ENCODE data around the gene SACM1L. TPM values are rescaled to one million over a fixed set of nuclear protein-coding genes. Genes with fewer than 3 reads are reported as not detected.

SACM1L gene
- total and polyA plus RNA-seq, 2 experiments from 2014 or later: 28.1 to 61.6 TPM

DNA sequence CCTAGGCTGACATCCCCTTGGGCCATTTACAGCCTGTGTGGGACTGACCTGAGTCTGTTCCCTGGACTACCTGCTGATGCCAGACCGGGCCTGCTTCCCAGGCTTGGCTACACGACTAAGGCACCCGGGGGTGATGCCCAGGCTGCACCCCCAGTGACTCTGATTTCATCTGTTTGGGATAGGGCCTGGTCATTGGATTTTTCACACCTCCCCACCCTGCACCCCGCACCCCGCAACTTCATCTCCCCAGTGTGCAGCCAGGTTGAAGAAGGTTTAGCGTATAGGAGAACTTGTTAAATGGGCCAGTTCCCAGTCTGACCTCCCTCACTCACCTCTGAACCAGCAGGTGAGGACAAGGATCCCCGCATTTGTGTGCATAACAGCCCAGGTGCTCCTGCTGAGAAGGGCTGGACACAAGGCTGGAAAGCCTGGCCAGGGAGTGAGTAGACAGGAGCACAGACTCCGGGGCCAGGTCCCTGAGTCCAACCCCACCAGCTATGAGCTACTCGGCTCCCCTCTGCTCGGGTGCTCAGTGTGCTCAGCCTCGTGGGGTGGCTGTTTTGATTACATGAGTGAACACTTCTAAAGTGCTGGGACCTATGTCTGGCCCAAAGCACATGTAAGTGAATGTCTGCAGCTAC is 88.7 kb downstream of the SACM1L start:
- WGBS (ENCODE audit: low lambda C conversion rate, missing lambda C conversion rate): 88% methylated on average over 11 of the region's 11 CpGs
- Histone ChIP-seq H3K4me1 (ENCODE audit: insufficient read depth) (peaks cover 19% of the 10 kb centered on the region), H2AFZ (no peak overlapping the region), H4K20me1 (ENCODE audit: insufficient read depth, poor library complexity, severe bottlenecking) (no peaks in the 10 kb centered on the region), H3K9me3 (ENCODE audit: low read depth) (no peaks in the 10 kb centered on the region), H3K36me3 (replicated peaks; ENCODE audit: insufficient read depth, low read depth) (no peaks in the 10 kb centered on the region), H3K9me2 (replicated peaks; ENCODE audit: insufficient read depth) (no peaks in the 10 kb centered on the region), H3K27ac (no peak overlapping the region), H3K79me2 (no peaks in the 10 kb centered on the region), H3K27me3 (no peaks in the 10 kb centered on the region), H3K4me2 (no peak overlapping the region), H3K4me3 (no peak overlapping the region)
- no peak for DNase-seq (ENCODE audit: low spot score)
- TF ChIP-seq, protein P1, sequence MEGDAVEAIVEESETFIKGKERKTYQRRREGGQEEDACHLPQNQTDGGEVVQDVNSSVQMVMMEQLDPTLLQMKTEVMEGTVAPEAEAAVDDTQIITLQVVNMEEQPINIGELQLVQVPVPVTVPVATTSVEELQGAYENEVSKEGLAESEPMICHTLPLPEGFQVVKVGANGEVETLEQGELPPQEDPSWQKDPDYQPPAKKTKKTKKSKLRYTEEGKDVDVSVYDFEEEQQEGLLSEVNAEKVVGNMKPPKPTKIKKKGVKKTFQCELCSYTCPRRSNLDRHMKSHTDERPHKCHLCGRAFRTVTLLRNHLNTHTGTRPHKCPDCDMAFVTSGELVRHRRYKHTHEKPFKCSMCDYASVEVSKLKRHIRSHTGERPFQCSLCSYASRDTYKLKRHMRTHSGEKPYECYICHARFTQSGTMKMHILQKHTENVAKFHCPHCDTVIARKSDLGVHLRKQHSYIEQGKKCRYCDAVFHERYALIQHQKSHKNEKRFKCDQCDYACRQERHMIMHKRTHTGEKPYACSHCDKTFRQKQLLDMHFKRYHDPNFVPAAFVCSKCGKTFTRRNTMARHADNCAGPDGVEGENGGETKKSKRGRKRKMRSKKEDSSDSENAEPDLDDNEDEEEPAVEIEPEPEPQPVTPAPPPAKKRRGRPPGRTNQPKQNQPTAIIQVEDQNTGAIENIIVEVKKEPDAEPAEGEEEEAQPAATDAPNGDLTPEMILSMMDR (IDR thresholded peaks at IDR 0.05; ENCODE audit: poor library complexity): no peak
- TF ChIP-seq EZH2phosphoT487 (IDR thresholded peaks at IDR 0.05; ENCODE audit: low read depth, severe bottlenecking, unreplicated experiment) (no peak), EZH2 (IDR thresholded peaks at IDR 0.05; ENCODE audit: borderline replicate concordance) (no peak)

DNA sequence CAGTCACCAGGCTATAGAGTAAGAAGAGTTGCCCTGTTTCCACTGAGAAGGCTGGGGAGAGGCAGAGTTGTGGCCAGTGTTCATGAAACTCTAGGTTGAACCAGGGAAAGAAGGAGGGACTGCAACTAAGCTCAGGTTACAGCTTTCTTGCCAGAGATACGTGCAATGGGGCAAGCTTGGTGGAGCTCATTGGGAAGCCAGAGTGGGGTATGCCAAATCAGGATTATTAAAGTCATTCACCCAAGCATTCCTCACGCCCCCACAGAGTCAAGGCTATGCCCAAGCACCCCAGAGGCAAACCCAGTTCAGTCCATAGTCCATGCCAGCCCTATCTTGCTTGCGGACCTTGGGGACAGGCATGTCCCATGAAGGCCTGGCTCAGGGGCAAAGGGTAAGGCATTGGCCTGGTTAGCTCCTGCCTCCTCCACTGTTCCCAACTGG is 89.6 kb downstream of the SACM1L start:
- WGBS (ENCODE audit: low lambda C conversion rate, missing lambda C conversion rate): 77% methylated on average over 3 of the region's 3 CpGs

DNA sequence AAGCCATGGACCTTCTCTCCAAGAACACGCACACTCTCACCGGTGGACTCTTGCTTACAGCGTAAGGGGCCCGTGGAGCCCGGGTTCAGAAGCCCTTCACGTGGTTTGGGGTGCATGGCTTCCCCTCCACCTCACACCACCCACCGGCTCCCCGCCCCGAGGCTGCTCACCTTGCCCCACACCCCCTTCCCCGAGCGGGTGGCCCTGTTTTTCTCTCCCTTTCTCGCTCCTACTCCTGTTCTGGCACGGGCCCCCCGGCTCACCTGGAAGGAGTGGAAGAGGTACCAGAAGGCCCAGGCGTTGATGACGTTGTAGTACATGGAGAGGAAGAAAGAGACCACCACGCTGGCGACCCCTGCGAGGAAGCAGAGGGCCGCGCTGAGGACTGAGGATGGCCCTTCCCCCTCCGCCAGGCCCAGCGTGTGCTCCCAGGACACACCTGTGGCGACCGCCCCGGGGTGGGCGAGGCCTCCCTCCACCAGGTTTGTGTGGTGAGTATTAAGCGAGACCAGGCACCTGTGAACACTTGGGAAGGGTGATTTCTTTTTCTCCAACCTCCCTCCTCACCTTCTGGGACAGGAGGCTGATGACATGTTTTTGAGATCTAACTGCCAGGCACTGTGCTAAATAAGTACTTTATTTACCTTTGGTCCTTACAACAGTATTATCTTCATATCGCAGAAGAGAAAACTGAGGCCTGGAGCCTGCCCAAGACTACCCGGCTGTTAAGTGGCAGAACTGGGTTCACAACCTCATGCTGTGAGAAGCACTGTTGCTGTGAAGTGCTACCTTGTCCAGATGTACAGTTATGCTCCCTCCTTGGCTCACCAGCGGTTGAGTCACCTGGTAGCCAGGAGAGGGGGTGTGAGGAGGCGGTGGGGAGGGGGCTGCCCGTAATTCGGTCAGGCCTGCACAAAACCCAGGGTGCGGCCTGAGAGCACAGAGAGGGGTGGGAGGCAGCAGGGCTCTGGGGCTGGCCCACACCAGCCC is 90.8 kb downstream of the SACM1L start:
- H3K27ac ChIP-seq: no peak overlapping the region
- H3K36me3 ChIP-seq (replicated peaks; ENCODE audit: insufficient read depth, low read depth): no peaks in the 10 kb centered on the region
- DNase-seq (ENCODE audit: low spot score): no peak
- no peaks in the 10 kb centered on the region for H4K20me1 ChIP-seq (ENCODE audit: insufficient read depth, poor library complexity, severe bottlenecking)
- TF ChIP-seq, protein P1 (IDR thresholded peaks at IDR 0.05; ENCODE audit: poor library complexity): no peak
- no peak for TF ChIP-seq EZH2 (IDR thresholded peaks at IDR 0.05; ENCODE audit: borderline replicate concordance)
- no peak for TF ChIP-seq EZH2phosphoT487 (IDR thresholded peaks at IDR 0.05; ENCODE audit: low read depth, severe bottlenecking, unreplicated experiment)
- no peaks in the 10 kb centered on the region for H3K9me2 ChIP-seq (replicated peaks; ENCODE audit: insufficient read depth)
- H3K9me3 ChIP-seq (ENCODE audit: low read depth): no peaks in the 10 kb centered on the region
- H3K27me3 ChIP-seq: no peaks in the 10 kb centered on the region
- no peak overlapping the region for H3K4me3 ChIP-seq
- H3K79me2 ChIP-seq: no peaks in the 10 kb centered on the region
- peaks cover 6% of the 10 kb centered on the region for H3K4me1 ChIP-seq (ENCODE audit: insufficient read depth)
- H3K4me2 ChIP-seq: no peak overlapping the region
- 93% methylated on average over 32 of the region's 35 CpGs for WGBS (ENCODE audit: low lambda C conversion rate, missing lambda C conversion rate)
- H2AFZ ChIP-seq: no peak overlapping the region

More for the DNA sequence above, 89.6 kb downstream of the SACM1L start:
- Histone ChIP-seq H4K20me1 (ENCODE audit: insufficient read depth, poor library complexity, severe bottlenecking) (no peaks in the 10 kb centered on the region), H3K4me2 (no peak overlapping the region), H3K9me3 (ENCODE audit: low read depth) (no peaks in the 10 kb centered on the region), H3K79me2 (no peaks in the 10 kb centered on the region), H3K4me1 (ENCODE audit: insufficient read depth) (peaks cover 14% of the 10 kb centered on the region), H3K27me3 (no peaks in the 10 kb centered on the region), H3K27ac (no peak overlapping the region), H3K36me3 (replicated peaks; ENCODE audit: insufficient read depth, low read depth) (no peaks in the 10 kb centered on the region), H2AFZ (no peak overlapping the region), H3K4me3 (no peak overlapping the region), H3K9me2 (replicated peaks; ENCODE audit: insufficient read depth) (no peaks in the 10 kb centered on the region)
- no peak for DNase-seq (ENCODE audit: low spot score)
- TF ChIP-seq, protein P1 (IDR thresholded peaks at IDR 0.05; ENCODE audit: poor library complexity): no peak
- TF ChIP-seq EZH2phosphoT487 (IDR thresholded peaks at IDR 0.05; ENCODE audit: low read depth, severe bottlenecking, unreplicated experiment) (no peak), EZH2 (IDR thresholded peaks at IDR 0.05; ENCODE audit: borderline replicate concordance) (no peak)
